SH-SY5Y (cell line): ENCODE data around the gene PPP1R18.

Experiments used
- GATA2 ChIP-seq: IDR thresholded peaks from 2 replicates; pipeline ENCODE4 v1.6.1; 2011; ENCODE audit warnings: mild to moderate bottlenecking, low read depth, low read length
- GATA3 ChIP-seq: IDR thresholded peaks from 2 replicates; pipeline ENCODE4 v1.6.1; 2011; ENCODE audit warnings: low read depth, mild to moderate bottlenecking, low read length, moderate library complexity

- TF ChIP-seq GATA2 (no peak), GATA3 (no peak)
Measured at GRCh38 chr6:30735668-30736314, 49.3 kb upstream of the PPP1R18 start.
